Lung (tissue), 12 donors: ENCODE data around the gene ATP23. TPM values are rescaled to one million over a fixed set of nuclear protein-coding genes. Genes with fewer than 3 reads are reported as not detected.

Experiments used
- ATAC-seq: fragments of 200-7000 bp; cut with Tn5 transposase; one replicate; pipeline ENCODE4 v1.9.1; 2020; ENCODE audit warnings: moderate number of reproducible peaks; ENCODE audit not compliant: insufficient read depth, low FRiP score
- DNase-seq, 3 donors: peaks; one replicate each; pipeline ENCODE4 v3.0.0-alpha.2; 2013 to 2017
- H3K27ac ChIP-seq, 2 donors: one replicate each; pipeline ENCODE4 v1.5.1; 2013; ENCODE audit warnings: mild to moderate bottlenecking in 2 of 2, moderate library complexity in 2 of 2, control low read depth in 1 of 2, inconsistent platforms in 1 of 2, low read depth in 1 of 2, low read length in 1 of 2
- H3K27me3 ChIP-seq, 3 donors: one replicate each; pipeline ENCODE4 v1.5.1; 2013; ENCODE audit warnings: low read length in 2 of 3; ENCODE audit not compliant: control insufficient read depth in 3 of 3, insufficient read depth in 3 of 3
- H3K36me3 ChIP-seq, 4 donors: one replicate each; pipeline ENCODE4 v1.5.1; 2013; ENCODE audit warnings: low read length in 4 of 4, mild to moderate bottlenecking in 1 of 4, moderate library complexity in 1 of 4; ENCODE audit not compliant: control insufficient read depth in 4 of 4, insufficient read depth in 4 of 4
- H3K4me1 ChIP-seq, 5 donors: one replicate each; pipeline ENCODE4 v1.5.1; 2013; ENCODE audit warnings: low read length in 5 of 5, mild to moderate bottlenecking in 2 of 5, moderate library complexity in 1 of 5; ENCODE audit not compliant: control insufficient read depth in 5 of 5, insufficient read depth in 5 of 5
- H3K4me3 ChIP-seq: one replicate; pipeline ENCODE4 v1.5.1; 2013; ENCODE audit warnings: mild to moderate bottlenecking, control low read depth, moderate library complexity
- H3K9ac ChIP-seq, 2 donors: one replicate each; pipeline ENCODE4 v1.5.1; 2013; ENCODE audit warnings: low read length in 2 of 2, control low read depth in 1 of 2; ENCODE audit not compliant: insufficient read depth in 1 of 2
- H3K9me3 ChIP-seq, 4 donors: one replicate each; pipeline ENCODE4 v1.5.1; 2013; ENCODE audit warnings: low read length in 3 of 4, mild to moderate bottlenecking in 1 of 4, moderate library complexity in 1 of 4; ENCODE audit not compliant: control insufficient read depth in 4 of 4, insufficient read depth in 3 of 4
- WGBS, 2 donors: extraction: QIAGEN DNeasy Blood & Tissue Kit; methylation state at CpG; one replicate each; pipeline ENCODE4 v1.1.7; 2013; 5-methylcytosine and 5-hydroxymethylcytosine counted together
- polyA plus RNA-seq, 2 donors: library from polyadenylated mRNA; stranded (reverse); fragments of 200-250 nt; gene quantifications; one replicate each; pipeline ENCODE4 v1.2.1, GENCODE V29; 2013
- total RNA-seq, 2 donors: library from RNA; depleted of rRNA in 1 of 2; stranded (reverse); fragments of >200 nt in 1 of 2; gene quantifications; one replicate each; pipeline ENCODE4 v1.2.1, GENCODE V29; 2014 to 2021
- TF ChIP-seq, protein P1 (sequence below): IDR thresholded peaks from 2 replicates; pipeline ENCODE4 v1.5.1; 2012; ENCODE audit warnings: mild to moderate bottlenecking; ENCODE audit errors: control extremely low read depth, extremely low read depth
- donor health status: control.
- donor health status: control.
- donor health status: Bipolar disorder and iron deficiency.
- donor health status: healthy.
- donor health status: DM: yes; HTN: yes; CAD: no.

Gene ATP23
- total and polyA plus RNA-seq, 4 donors = 3.6 to 6.9 (median 5.9) TPM

- no peak overlapping the region for H3K4me3 ChIP-seq
- H3K9me3 ChIP-seq = no peaks in the 10 kb centered on the region
- peak overlapping the region; percentile 24 to 91 for H3K27ac ChIP-seq
- H3K9ac ChIP-seq = no peak overlapping the region
- no peaks in the 10 kb centered on the region for H3K27me3 ChIP-seq
- H3K36me3 ChIP-seq = peaks cover 0 to 3% (median 0%) of the 10 kb centered on the region in 4 donors
- 32 to 36% methylated on average over 10 of the region's 10 CpGs for whole genome bisulfite sequencing, 2 donors
- ATAC-seq = no peak
- TF ChIP-seq, protein P1, sequence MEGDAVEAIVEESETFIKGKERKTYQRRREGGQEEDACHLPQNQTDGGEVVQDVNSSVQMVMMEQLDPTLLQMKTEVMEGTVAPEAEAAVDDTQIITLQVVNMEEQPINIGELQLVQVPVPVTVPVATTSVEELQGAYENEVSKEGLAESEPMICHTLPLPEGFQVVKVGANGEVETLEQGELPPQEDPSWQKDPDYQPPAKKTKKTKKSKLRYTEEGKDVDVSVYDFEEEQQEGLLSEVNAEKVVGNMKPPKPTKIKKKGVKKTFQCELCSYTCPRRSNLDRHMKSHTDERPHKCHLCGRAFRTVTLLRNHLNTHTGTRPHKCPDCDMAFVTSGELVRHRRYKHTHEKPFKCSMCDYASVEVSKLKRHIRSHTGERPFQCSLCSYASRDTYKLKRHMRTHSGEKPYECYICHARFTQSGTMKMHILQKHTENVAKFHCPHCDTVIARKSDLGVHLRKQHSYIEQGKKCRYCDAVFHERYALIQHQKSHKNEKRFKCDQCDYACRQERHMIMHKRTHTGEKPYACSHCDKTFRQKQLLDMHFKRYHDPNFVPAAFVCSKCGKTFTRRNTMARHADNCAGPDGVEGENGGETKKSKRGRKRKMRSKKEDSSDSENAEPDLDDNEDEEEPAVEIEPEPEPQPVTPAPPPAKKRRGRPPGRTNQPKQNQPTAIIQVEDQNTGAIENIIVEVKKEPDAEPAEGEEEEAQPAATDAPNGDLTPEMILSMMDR = no peak
- peaks cover 9 to 48% (median 31%) of the 10 kb centered on the region in 5 donors for H3K4me1 ChIP-seq
- no peak for DNase-seq
Measured at GRCh38 chr12:57899010-57899662, 42.2 kb upstream of the ATP23 start.

DNA sequence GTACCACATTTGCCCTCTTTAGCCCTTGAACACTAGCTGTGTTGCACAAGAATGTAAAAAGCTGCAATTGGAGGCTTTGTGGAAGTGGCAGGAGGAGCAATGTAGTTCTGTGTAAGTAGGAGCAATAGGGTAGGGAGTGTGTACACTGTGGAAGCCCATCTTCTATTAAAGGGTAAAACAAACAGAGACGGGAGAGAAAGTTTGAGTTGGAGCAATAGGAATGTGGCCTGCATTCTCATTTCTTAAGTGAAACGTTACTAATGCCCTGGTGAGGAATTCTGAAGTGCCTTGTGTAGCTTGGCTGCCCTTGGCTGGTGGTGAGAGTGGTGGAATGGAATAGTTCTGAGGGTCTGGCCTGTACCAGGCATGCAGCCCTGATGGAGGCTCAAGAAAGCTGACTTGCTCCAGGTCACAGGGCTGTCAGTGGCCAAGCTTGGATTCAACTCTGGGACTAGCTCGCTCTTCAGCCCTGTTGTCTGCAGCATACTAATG, 38.8 kb upstream of the ATP23 start:
- DNase-seq = peak; percentile 54 to 70 (median 54)
- ATAC-seq = no peak
- TF ChIP-seq, protein P1 = no peak
- H3K27me3 ChIP-seq = peaks cover 0 to 4% (median 0%) of the 10 kb centered on the region in 3 donors
- H3K36me3 ChIP-seq = peaks cover 0 to 3% (median 0%) of the 10 kb centered on the region in 4 donors
- H3K4me1 ChIP-seq = peaks cover 0 to 24% (median 9%) of the 10 kb centered on the region in 5 donors
- no peak overlapping the region for H3K27ac ChIP-seq
- H3K4me3 ChIP-seq = no peak overlapping the region
- no peak overlapping the region for H3K9ac ChIP-seq
- H3K9me3 ChIP-seq = no peaks in the 10 kb centered on the region
- 69 to 89% methylated on average over 3 of the region's 3 CpGs for WGBS, 2 donors

DNA sequence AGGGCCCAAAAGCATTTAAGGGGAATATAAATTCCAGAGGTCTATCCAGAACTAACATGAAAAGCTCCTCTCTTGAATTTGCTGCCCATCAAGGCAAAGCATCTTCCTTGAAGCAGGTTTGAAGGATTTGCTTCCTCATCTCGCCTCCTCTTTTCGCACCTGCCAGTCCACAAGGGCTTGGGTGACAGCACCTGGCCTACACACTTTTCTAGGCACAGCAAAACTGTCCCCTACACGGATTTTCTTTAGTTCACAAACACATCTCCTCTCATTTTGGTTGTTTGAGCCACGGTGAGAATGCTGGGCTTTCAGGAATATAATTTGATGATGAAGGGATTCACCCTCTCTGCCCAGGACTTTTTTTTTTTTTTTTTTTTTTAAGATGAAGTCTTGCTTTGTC, 36.9 kb upstream of the ATP23 start:
- H3K36me3 ChIP-seq = peaks cover 0 to 3% (median 0%) of the 10 kb centered on the region in 4 donors
- DNase-seq = no peak
- H3K27me3 ChIP-seq = peaks cover 0 to 4% (median 0%) of the 10 kb centered on the region in 3 donors
- no peak overlapping the region for H3K9ac ChIP-seq
- H3K9me3 ChIP-seq = no peaks in the 10 kb centered on the region
- WGBS, 2 donors = 86 to 90% methylated on average over 4 of the region's 4 CpGs
- no peak for ATAC-seq
- TF ChIP-seq, protein P1 = no peak
- H3K4me1 ChIP-seq = peaks cover 0 to 7% (median 0%) of the 10 kb centered on the region in 5 donors
- H3K27ac ChIP-seq = no peak overlapping the region
- no peak overlapping the region for H3K4me3 ChIP-seq
